ENCODE measurements around the gene CCL22.
"Not testable (repeated sequence)": the region's sequence is repeated elsewhere in the genome, so short reads cannot be mapped to it uniquely, and the experiment has no call there.

DNA sequence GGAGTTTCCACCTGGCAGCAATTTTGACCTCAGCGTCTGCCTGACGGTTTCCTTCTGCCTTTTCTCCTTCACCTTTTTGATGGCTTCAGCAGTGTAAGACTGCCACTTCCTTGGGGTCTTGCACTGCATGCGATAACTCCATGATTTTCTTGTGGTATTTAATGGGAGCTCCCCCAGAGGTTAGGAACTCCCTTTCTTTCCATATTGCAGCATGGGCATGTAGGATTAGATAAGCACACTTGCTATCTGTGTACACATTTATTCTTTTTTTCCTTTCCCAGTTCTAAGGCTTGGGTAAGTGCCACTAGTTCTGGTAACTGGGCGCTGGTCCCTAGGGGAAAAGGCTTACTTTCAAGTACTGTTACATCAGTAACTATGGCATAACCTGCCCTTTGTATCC lies 38.9 kb downstream of the CCL22 start:
- TF ChIP-seq EZH2 (optimal IDR thresholded peaks at IDR 0.05; ENCODE audit: low read depth, low read length); EZH2phosphoT487 (IDR thresholded peaks at IDR 0.05; ENCODE audit: low read length): not testable (repeated sequence)
- TF ChIP-seq, protein P1, sequence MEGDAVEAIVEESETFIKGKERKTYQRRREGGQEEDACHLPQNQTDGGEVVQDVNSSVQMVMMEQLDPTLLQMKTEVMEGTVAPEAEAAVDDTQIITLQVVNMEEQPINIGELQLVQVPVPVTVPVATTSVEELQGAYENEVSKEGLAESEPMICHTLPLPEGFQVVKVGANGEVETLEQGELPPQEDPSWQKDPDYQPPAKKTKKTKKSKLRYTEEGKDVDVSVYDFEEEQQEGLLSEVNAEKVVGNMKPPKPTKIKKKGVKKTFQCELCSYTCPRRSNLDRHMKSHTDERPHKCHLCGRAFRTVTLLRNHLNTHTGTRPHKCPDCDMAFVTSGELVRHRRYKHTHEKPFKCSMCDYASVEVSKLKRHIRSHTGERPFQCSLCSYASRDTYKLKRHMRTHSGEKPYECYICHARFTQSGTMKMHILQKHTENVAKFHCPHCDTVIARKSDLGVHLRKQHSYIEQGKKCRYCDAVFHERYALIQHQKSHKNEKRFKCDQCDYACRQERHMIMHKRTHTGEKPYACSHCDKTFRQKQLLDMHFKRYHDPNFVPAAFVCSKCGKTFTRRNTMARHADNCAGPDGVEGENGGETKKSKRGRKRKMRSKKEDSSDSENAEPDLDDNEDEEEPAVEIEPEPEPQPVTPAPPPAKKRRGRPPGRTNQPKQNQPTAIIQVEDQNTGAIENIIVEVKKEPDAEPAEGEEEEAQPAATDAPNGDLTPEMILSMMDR (IDR thresholded peaks at IDR 0.05; ENCODE audit: low read length) = not testable (repeated sequence)

Measured in MM.1S (cell line).